ENCODE measurements around the gene BOK. TPM values are rescaled to one million over a fixed set of nuclear protein-coding genes. Genes with fewer than 3 reads are reported as not detected.

The BOK gene
- total and polyA plus RNA-seq, 9 of the 15 experiments (the other 6 are each of a cell fraction or from before 2014, with no cell fraction given): 0.03 to 3.3 (median 2.0) TPM; not detected in 1

DNA sequence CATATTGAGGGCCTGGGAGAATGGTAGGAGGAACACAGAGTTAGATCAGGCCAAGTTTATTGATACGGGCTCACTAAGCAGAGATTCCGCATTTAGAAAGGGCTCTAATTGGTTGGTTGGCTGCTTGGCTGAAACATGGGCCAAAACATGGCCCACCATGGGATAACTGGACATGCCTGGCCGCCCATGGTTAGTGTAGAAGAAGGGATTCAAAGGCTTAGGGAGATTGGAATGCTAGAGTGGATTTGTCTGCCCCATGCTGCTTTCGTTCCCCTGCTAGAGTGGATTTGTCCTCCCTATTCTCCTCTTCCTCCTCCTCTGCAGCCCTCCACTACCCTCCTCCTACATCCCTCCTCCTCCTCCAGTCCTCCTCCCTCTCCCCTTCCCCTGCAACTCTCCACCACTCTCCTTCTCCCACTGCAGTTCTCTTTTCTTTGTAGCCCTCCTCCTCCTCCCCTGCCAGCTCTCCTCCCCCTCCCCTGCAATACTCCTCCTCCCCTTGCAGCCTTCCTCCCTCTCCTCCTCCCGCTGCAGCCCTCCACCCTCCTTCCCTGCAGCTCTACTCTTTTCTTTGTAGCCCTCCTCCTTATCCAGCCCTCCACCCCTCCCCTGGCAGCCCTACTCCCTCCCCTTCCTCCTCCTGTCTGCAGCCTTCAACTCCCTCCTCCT is 17.2 kb downstream of the BOK start:
- no TSS peak for BruUV-seq (replicated peaks)
- Histone ChIP-seq H4K20me1 (replicated peaks; ENCODE audit: control insufficient read depth, insufficient read depth, low read length) (no peaks in the 10 kb centered on the region), H3K4me3 (no peak overlapping the region), H3K27me3 (ENCODE audit: control insufficient read depth in 2 of 2, insufficient read depth in 2 of 2, low read length in 2 of 2) (no peaks in the 10 kb centered on the region), H3K36me3 (ENCODE audit: control insufficient read depth, insufficient read depth, low read length) (no peaks in the 10 kb centered on the region), H3K4me2 (ENCODE audit: insufficient read depth, low read length) (no peak overlapping the region), H3K9ac (ENCODE audit: insufficient read depth in 1 of 2, low read depth in 2 of 2, low read length in 2 of 2) (no peak overlapping the region), H3K4me1 (replicated peaks in 1 of 2; ENCODE audit: control insufficient read depth in 2 of 2, insufficient read depth in 2 of 2, low read length in 2 of 2) (peaks cover 0 to 6% of the 10 kb centered on the region in 2 experiments; a peak in 2 of 5 replicates), H2AFZ (ENCODE audit: low read depth, low read length) (no peak overlapping the region), H3K9me1 (ENCODE audit: control insufficient read depth, insufficient read depth, low read length) (no peaks in the 10 kb centered on the region), H3K27ac (ENCODE audit: extremely low read depth, low read depth, low read length) (no peak overlapping the region), H3K9me3 (replicated peaks; ENCODE audit: control insufficient read depth, insufficient read depth, low read depth, low read length) (no peaks in the 10 kb centered on the region), H3K79me2 (ENCODE audit: control insufficient read depth, insufficient read depth, low read length) (no peaks in the 10 kb centered on the region)
- CTCF ChIA-PET (ENCODE audit: low intra/inter-chr PET ratio): no interaction called here
- no peak for DNase-seq (ENCODE audit: extremely low read depth in 1 of 4, low spot score in 3 of 4)
- TF ChIP-seq ZZZ3 (IDR thresholded peaks at IDR 0.05) (no peak), RBM25 (IDR thresholded peaks at IDR 0.05; ENCODE audit: low read depth, low read length, severe bottlenecking) (no peak), ZNF263 (CRISPR knock-in tag; IDR thresholded peaks at IDR 0.05; ENCODE audit: borderline replicate concordance) (peak; percentile 75)
- TF ChIP-seq, protein P1, sequence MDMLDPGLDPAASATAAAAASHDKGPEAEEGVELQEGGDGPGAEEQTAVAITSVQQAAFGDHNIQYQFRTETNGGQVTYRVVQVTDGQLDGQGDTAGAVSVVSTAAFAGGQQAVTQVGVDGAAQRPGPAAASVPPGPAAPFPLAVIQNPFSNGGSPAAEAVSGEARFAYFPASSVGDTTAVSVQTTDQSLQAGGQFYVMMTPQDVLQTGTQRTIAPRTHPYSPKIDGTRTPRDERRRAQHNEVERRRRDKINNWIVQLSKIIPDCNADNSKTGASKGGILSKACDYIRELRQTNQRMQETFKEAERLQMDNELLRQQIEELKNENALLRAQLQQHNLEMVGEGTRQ (CRISPR knock-in tag; IDR thresholded peaks at IDR 0.05): no peak
- TF ChIP-seq, protein P2, sequence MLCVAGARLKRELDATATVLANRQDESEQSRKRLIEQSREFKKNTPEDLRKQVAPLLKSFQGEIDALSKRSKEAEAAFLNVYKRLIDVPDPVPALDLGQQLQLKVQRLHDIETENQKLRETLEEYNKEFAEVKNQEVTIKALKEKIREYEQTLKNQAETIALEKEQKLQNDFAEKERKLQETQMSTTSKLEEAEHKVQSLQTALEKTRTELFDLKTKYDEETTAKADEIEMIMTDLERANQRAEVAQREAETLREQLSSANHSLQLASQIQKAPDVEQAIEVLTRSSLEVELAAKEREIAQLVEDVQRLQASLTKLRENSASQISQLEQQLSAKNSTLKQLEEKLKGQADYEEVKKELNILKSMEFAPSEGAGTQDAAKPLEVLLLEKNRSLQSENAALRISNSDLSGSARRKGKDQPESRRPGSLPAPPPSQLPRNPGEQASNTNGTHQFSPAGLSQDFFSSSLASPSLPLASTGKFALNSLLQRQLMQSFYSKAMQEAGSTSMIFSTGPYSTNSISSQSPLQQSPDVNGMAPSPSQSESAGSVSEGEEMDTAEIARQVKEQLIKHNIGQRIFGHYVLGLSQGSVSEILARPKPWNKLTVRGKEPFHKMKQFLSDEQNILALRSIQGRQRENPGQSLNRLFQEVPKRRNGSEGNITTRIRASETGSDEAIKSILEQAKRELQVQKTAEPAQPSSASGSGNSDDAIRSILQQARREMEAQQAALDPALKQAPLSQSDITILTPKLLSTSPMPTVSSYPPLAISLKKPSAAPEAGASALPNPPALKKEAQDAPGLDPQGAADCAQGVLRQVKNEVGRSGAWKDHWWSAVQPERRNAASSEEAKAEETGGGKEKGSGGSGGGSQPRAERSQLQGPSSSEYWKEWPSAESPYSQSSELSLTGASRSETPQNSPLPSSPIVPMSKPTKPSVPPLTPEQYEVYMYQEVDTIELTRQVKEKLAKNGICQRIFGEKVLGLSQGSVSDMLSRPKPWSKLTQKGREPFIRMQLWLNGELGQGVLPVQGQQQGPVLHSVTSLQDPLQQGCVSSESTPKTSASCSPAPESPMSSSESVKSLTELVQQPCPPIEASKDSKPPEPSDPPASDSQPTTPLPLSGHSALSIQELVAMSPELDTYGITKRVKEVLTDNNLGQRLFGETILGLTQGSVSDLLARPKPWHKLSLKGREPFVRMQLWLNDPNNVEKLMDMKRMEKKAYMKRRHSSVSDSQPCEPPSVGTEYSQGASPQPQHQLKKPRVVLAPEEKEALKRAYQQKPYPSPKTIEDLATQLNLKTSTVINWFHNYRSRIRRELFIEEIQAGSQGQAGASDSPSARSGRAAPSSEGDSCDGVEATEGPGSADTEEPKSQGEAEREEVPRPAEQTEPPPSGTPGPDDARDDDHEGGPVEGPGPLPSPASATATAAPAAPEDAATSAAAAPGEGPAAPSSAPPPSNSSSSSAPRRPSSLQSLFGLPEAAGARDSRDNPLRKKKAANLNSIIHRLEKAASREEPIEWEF (CRISPR knock-in tag; IDR thresholded peaks at IDR 0.05): no peak
- ATAC-seq: no peak
- in situ Hi-C loops (cut with MboI): no loop called here
- FAIRE-seq: no peak
- 93% methylated on average over 4 of the region's 5 CpGs for WGBS (ENCODE audit: insufficient coverage, low coverage, missing lambda C conversion rate)
- POLR2A ChIA-PET: interaction anchor here (1.0 kb wide), 1 partner anchor 33 kb away, joined by 4 read pairs; no protein-coding TSS in a partner anchor
- intact Hi-C loops (cut with micrococcal nuclease): no loop called here

Measured in K562 (cell line).